Thymus (tissue), 11 donors: ENCODE measurements around the gene GALNT16. TPM values are rescaled to one million over a fixed set of nuclear protein-coding genes. Genes with fewer than 3 reads are reported as not detected.

Experiments used
- DNase-seq, 9 donors: peaks; one replicate each; pipeline ENCODE4 v3.0.0-alpha.2; 2013; ENCODE audit warnings: low spot score in 9 of 9, low read depth in 6 of 9, missing footprints in 1 of 9
- H3K27ac ChIP-seq, 2 donors: one replicate each; pipeline ENCODE4 v1.5.1; 2013; ENCODE audit warnings: control low read depth in 1 of 2, low read depth in 1 of 2, low read length in 1 of 2, mild to moderate bottlenecking in 1 of 2, moderate library complexity in 1 of 2
- H3K27me3 ChIP-seq, 2 donors: one replicate each; pipeline ENCODE4 v1.5.1; 2013; ENCODE audit warnings: low read length in 1 of 2; ENCODE audit not compliant: control insufficient read depth in 2 of 2, insufficient read depth in 1 of 2
- H3K36me3 ChIP-seq, 2 donors: one replicate each; pipeline ENCODE4 v1.5.1; 2013; ENCODE audit warnings: low read length in 1 of 2, mild to moderate bottlenecking in 1 of 2, moderate library complexity in 1 of 2; ENCODE audit not compliant: control insufficient read depth in 2 of 2, insufficient read depth in 2 of 2
- H3K4me1 ChIP-seq, 2 donors: one replicate each; pipeline ENCODE4 v1.5.1; 2013; ENCODE audit warnings: low read length in 2 of 2; ENCODE audit not compliant: control insufficient read depth in 2 of 2, insufficient read depth in 2 of 2
- H3K4me3 ChIP-seq, 2 donors: one replicate each; pipeline ENCODE4 v1.5.1; 2013; ENCODE audit warnings: low read length in 2 of 2, control low read depth in 1 of 2, mild to moderate bottlenecking in 1 of 2
- H3K9me3 ChIP-seq, 2 donors: one replicate each; pipeline ENCODE4 v1.5.1; 2013; ENCODE audit warnings: low read length in 1 of 2, mild to moderate bottlenecking in 1 of 2; ENCODE audit not compliant: control insufficient read depth in 2 of 2, insufficient read depth in 1 of 2
- WGBS: extraction: QIAGEN DNeasy Blood & Tissue Kit; methylation state at CpG from one replicate; pipeline ENCODE4 v1.1.7; 2013; 5-methylcytosine and 5-hydroxymethylcytosine counted together
- polyA plus RNA-seq: library from polyadenylated mRNA; stranded (reverse); fragments of 200-250 nt; gene quantifications from one replicate; pipeline ENCODE4 v1.2.3, GENCODE V29; 2013
- total RNA-seq: library from RNA; stranded (reverse); fragments of 120-200 nt; gene quantifications from one replicate; pipeline ENCODE4 v1.2.4, GENCODE V29; 2013
- donor health status: healthy.

The GALNT16 gene
- total and polyA plus RNA-seq, 2 donors = 0.76 to 0.91 TPM

- DNase-seq = no peak
- peaks cover 4 to 5% of the 10 kb centered on the region in 2 donors for H3K4me1 ChIP-seq
- H3K9me3 ChIP-seq = no peaks in the 10 kb centered on the region
- peaks cover 44 to 85% of the 10 kb centered on the region in 2 donors for H3K27me3 ChIP-seq
- H3K27ac ChIP-seq = no peak overlapping the region
- no peaks in the 10 kb centered on the region for H3K36me3 ChIP-seq
- no peak overlapping the region for H3K4me3 ChIP-seq
- 87% methylated on average over 6 of the region's 6 CpGs for WGBS
Measured at GRCh38 chr14:69263364-69263763, 3.4 kb downstream of the GALNT16 start.

DNA sequence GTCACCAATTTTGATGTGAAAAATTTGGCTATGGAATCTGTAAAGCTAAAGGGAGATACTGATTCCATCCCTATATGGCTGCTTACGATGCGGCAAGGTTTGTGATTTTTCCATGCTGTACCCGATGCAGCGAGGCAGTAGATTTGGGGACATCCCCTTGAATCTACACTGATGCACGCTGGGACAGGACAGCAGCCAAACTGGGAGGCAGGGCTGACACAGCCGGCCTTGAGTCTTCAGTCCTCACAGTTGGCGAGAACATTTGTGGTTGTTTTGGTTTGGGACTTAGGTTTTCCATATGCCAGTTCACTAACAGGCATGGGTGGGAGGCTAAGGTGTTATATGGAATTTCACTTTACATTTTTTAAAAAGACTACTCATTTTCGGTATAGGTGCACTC lies 3.8 kb downstream of the GALNT16 start:
- Histone ChIP-seq H3K27me3 (peaks cover 40 to 81% of the 10 kb centered on the region in 2 donors), H3K27ac (no peak overlapping the region)
- 92% methylated on average over 8 of the region's 8 CpGs for WGBS

GRCh38 chr14:69266572-69267345 lies 6.8 kb downstream of the GALNT16 start:
- H3K9me3 ChIP-seq = no peaks in the 10 kb centered on the region
- WGBS = 96% methylated on average over 8 of the region's 8 CpGs
- DNase-seq = no peak
- no peaks in the 10 kb centered on the region for H3K36me3 ChIP-seq
- no peak overlapping the region for H3K4me3 ChIP-seq
- H3K27ac ChIP-seq = no peak overlapping the region
- H3K27me3 ChIP-seq = peaks cover 10 to 60% of the 10 kb centered on the region in 2 donors
- no peaks in the 10 kb centered on the region for H3K4me1 ChIP-seq

More for the DNA sequence above, 3.8 kb downstream of the GALNT16 start:
- Histone ChIP-seq H3K9me3 (no peaks in the 10 kb centered on the region), H3K36me3 (no peaks in the 10 kb centered on the region), H3K4me1 (peaks cover 4 to 5% of the 10 kb centered on the region in 2 donors), H3K4me3 (no peak overlapping the region)
- DNase-seq = no peak

GRCh38 chr14:69267492-69267891 lies 7.5 kb downstream of the GALNT16 start:
- Histone ChIP-seq H3K36me3 (no peaks in the 10 kb centered on the region), H3K9me3 (no peaks in the 10 kb centered on the region), H3K27me3 (peaks cover 3 to 52% of the 10 kb centered on the region in 2 donors), H3K4me1 (no peaks in the 10 kb centered on the region), H3K27ac (no peak overlapping the region), H3K4me3 (no peak overlapping the region)
- 98% methylated on average over 4 of the region's 4 CpGs for WGBS
- no peak for DNase-seq

DNA sequence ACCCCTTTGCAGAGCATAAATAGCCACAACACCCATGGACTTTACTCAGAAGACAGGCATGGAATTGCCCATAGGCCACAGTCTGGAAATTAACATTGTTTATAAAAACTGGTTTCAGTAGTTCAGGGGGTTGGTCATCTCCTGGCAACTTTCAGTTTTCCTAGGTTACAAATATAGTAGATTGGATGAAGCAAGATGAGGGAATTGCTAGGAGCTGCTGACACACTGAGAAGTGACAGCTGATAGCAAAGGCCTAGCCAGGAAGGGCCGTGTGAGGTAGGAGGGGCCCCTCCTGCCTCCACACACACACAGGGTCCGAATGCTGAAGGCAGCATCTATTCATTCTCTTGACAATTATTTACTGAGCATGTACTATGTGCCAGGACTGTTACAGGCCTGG lies 8.3 kb downstream of the GALNT16 start:
- peaks cover 2 to 46% of the 10 kb centered on the region in 2 donors for H3K27me3 ChIP-seq
- no peaks in the 10 kb centered on the region for H3K9me3 ChIP-seq
- no peak overlapping the region for H3K27ac ChIP-seq
- 91% methylated on average over 2 of the region's 2 CpGs for WGBS
- no peaks in the 10 kb centered on the region for H3K36me3 ChIP-seq
- H3K4me3 ChIP-seq = no peak overlapping the region
- no peaks in the 10 kb centered on the region for H3K4me1 ChIP-seq
- no peak for DNase-seq

DNA sequence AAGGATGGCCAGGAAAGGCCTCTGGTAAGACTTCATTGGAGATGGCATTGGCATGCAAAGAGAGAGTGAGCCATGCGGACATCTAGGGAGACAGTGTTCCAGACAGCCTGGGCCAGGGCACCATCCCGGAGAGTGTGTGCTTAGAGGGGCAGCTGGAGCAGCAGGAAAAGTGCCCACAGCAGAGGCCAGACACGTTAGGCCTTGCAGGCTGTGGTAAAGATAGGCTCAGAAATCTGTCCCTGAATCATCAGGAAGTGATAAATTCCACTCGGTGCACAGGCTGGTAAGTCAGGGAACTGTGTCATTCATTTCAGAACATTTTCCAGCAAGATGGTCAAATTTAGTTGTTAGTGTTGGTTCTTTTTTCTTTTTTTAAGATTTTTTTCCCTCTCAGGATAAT lies 8.8 kb downstream of the GALNT16 start:
- 90% methylated on average over 4 of the region's 4 CpGs for WGBS

DNA sequence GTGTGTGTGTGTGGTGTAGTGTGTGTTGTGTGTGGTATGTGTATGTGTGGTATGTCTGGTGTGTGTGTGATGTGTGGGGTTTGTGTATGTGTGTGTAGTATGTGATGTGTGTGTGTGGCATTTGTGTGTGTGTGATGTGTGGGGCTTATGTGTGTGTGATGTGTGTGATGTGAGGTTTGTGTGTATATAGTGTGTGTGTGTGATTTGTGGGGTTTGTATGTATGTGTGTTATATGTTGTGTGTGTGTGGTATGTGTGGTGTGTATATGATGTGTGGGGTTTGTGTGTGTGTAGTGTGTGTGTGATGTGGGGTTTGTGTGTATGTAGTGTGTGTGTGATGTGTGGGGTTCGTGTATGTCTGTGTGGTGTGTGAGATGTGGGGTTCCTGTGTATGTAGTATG lies 9.4 kb downstream of the GALNT16 start:
- no peak for DNase-seq
- H3K36me3 ChIP-seq = no peaks in the 10 kb centered on the region
- no peak overlapping the region for H3K4me3 ChIP-seq
- 93% methylated on average over 1 of the region's 1 CpG for WGBS
- no peaks in the 10 kb centered on the region for H3K4me1 ChIP-seq
- H3K9me3 ChIP-seq = no peaks in the 10 kb centered on the region
- H3K27ac ChIP-seq = no peak overlapping the region
- H3K27me3 ChIP-seq = peaks cover 0 to 40% of the 10 kb centered on the region in 2 donors

More for the DNA sequence above, 8.8 kb downstream of the GALNT16 start:
- no peaks in the 10 kb centered on the region for H3K36me3 ChIP-seq
- no peaks in the 10 kb centered on the region for H3K9me3 ChIP-seq
- H3K4me3 ChIP-seq = no peak overlapping the region
- no peak overlapping the region for H3K27ac ChIP-seq
- no peak for DNase-seq
- H3K27me3 ChIP-seq = peaks cover 0 to 44% of the 10 kb centered on the region in 2 donors
- H3K4me1 ChIP-seq = no peaks in the 10 kb centered on the region

DNA sequence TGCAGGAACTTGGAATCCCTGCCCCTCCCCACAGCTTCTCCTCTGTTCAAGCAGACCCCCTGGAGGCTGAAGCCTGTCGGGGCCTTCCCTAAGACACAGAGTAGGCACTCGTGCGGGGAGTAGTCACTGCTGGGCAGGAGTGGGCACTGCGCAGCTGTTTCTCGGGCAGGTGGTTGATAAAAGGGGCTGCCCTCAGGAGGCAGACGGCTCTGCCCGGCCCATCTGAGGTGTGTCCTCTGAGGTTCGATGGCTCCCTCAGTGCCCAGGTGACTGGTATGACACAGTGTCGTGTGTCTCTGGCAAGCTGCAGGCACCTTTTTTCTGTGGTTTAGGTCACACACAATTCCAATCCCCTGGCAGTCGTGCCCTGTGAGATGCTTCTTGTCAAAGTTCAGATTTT lies 10.1 kb downstream of the GALNT16 start:
- DNase-seq = no peak
- no peak overlapping the region for H3K4me3 ChIP-seq
- WGBS = 92% methylated on average over 10 of the region's 10 CpGs
- no peak overlapping the region for H3K27ac ChIP-seq
- no peaks in the 10 kb centered on the region for H3K9me3 ChIP-seq
- H3K36me3 ChIP-seq = no peaks in the 10 kb centered on the region
- H3K4me1 ChIP-seq = no peaks in the 10 kb centered on the region
- peaks cover 0 to 35% of the 10 kb centered on the region in 2 donors for H3K27me3 ChIP-seq

- H3K36me3 ChIP-seq = no peaks in the 10 kb centered on the region
- no peak for DNase-seq
- H3K9me3 ChIP-seq = no peaks in the 10 kb centered on the region
- WGBS = 90% methylated on average over 21 of the region's 21 CpGs
- no peak overlapping the region for H3K4me3 ChIP-seq
- H3K27me3 ChIP-seq = peaks cover 0 to 26% of the 10 kb centered on the region in 2 donors
- H3K27ac ChIP-seq = no peak overlapping the region
- no peaks in the 10 kb centered on the region for H3K4me1 ChIP-seq
Measured at GRCh38 chr14:69270795-69271708, 11.1 kb downstream of the GALNT16 start.
